GM12875 (cell line): ENCODE data around the gene CEP85.

Source experiments
- H3K4me3 ChIP-seq: one replicate; pipeline ENCODE4 v1.5.1; 2011; ENCODE audit warnings: low read depth, low read length, control low read depth
- CTCF ChIP-seq: IDR thresholded peaks from 2 replicates; pipeline ENCODE4 v1.5.1; 2011; ENCODE audit warnings: low read depth, mild to moderate bottlenecking, control low read depth, inconsistent platforms, low read length, moderate library complexity, borderline replicate concordance; ENCODE audit not compliant: insufficient read depth

The CEP85 gene

GRCh38 chr1:26277261-26277661 lies 43.3 kb downstream of the CEP85 start:
- no peak for TF ChIP-seq CTCF
- H3K4me3 ChIP-seq, result no peak overlapping the region

- TF ChIP-seq CTCF, result no peak
- H3K4me3 ChIP-seq, result no peak overlapping the region
Measured at GRCh38 chr1:26277719-26278118, 43.7 kb downstream of the CEP85 start.

GRCh38 chr1:26278303-26278702 lies 44.3 kb downstream of the CEP85 start:
- no peak overlapping the region for H3K4me3 ChIP-seq
- no peak for TF ChIP-seq CTCF

- no peak for TF ChIP-seq CTCF
- peak overlapping the region; percentile 92 for H3K4me3 ChIP-seq
Measured at GRCh38 chr1:26278724-26279455, 44.9 kb downstream of the CEP85 start.

- H3K4me3 ChIP-seq, result peak within 1 kb of the TSS; percentile 92
- TF ChIP-seq CTCF, result 0 out of 2 replicates have a peak, but pooled peaks have one; percentile 23
Measured at GRCh38 chr1:26279456-26280332, 45.7 kb downstream of the CEP85 start, which contains the start of gene SH3BGRL3. TSS of gene SH3BGRL3 (plus strand) at chr1:26280086. CDS start at chr1:26280156, 70 bp downstream.

GRCh38 chr1:26280333-26281042 lies 46.5 kb downstream of the CEP85 start:
- no peak for TF ChIP-seq CTCF

More at GRCh38 chr1:26280333-26281042, 46.5 kb downstream of the CEP85 start:
- H3K4me3 ChIP-seq, result peak overlapping the region; percentile 92
